OCI-LY3 (cell line): ENCODE results near the gene ATP11C.
"Not testable (repeated sequence)": the region's sequence is repeated elsewhere in the genome, so short reads cannot be mapped to it uniquely, and the experiment has no call there.

ENCODE experiments used
- H2AFZ ChIP-seq: fragments of 200-600, 300-600 bp; shearing (Covaris generic); 2 replicates; pipeline ENCODE4 v1.6.0; 2014; ENCODE audit warnings: antibody characterized with exemption, low read depth, low read length
- H3K27ac ChIP-seq: fragments of 200-600, 300-600 bp; sonication (generic); 2 replicates; pipeline ENCODE4 v1.5.1; 2014; ENCODE audit warnings: mild to moderate bottlenecking, low read length, moderate library complexity, mixed read lengths
- H3K27me3 ChIP-seq: fragments of 200-600, 300-600 bp; sonication (generic); 2 replicates; pipeline ENCODE4 v1.6.1; 2014; ENCODE audit warnings: low read depth, low read length, mixed read lengths
- H3K36me3 ChIP-seq: fragments of 200-600, 300-600 bp; sonication (generic); replicated peaks from 2 replicates; pipeline ENCODE3; 2014; ENCODE audit warnings: low read depth, low read length, mixed read lengths
- H3K4me1 ChIP-seq: fragments of 300-600, 200-600 bp; sonication (generic); 2 replicates; pipeline ENCODE4 v1.6.1; 2014; ENCODE audit warnings: low read length, mixed read lengths
- H3K4me2 ChIP-seq: fragments of 200-600, 300-600 bp; sonication (generic); 2 replicates; pipeline ENCODE4 v1.6.1; 2014; ENCODE audit warnings: low read length, mixed read lengths
- H3K4me3 ChIP-seq: fragments of 300-600, 200-600 bp; sonication (generic); 2 replicates; pipeline ENCODE4 v1.5.1; 2014; ENCODE audit warnings: antibody characterized with exemption, mild to moderate bottlenecking, low read length, moderate library complexity
- H3K79me2 ChIP-seq: fragments of 300-600, 200-600 bp; shearing (Covaris generic); 2 replicates; pipeline ENCODE4 v1.6.1; 2014; ENCODE audit warnings: mild to moderate bottlenecking, low read length, mixed read lengths
- H3K9ac ChIP-seq: fragments of 300-600, 200-600 bp; shearing (Covaris generic); 2 replicates; pipeline ENCODE4 v1.6.0; 2014; ENCODE audit warnings: mild to moderate bottlenecking, low read length, moderate library complexity
- H3K9me3 ChIP-seq: fragments of 200-600, 300-600 bp; shearing (Covaris generic); 2 replicates; pipeline ENCODE4 v1.6.1; 2014; ENCODE audit warnings: low read length, mixed read lengths; ENCODE audit not compliant: insufficient read depth
- H4K20me1 ChIP-seq: fragments of 200-600, 300-600 bp; sonication (generic); 2 replicates; pipeline ENCODE4 v1.6.1; 2016; ENCODE audit warnings: low read length, mixed read lengths; ENCODE audit not compliant: insufficient read depth
- CTCF ChIP-seq: fragments of 200-600, 300-600 bp; sonication (generic); IDR thresholded peaks from 2 replicates; pipeline ENCODE4 v1.5.1; 2014; ENCODE audit warnings: antibody characterized with exemption, low read length, low read depth
- EZH2phosphoT487 ChIP-seq: fragments of 200-600 bp; shearing (Covaris generic); IDR thresholded peaks from 2 replicates; pipeline ENCODE4 v1.6.1; 2018; ENCODE audit warnings: antibody characterized with exemption, mixed run types, low read depth

ATP11C gene

GRCh38 chrX:139864640-139865039, 68.2 kb downstream of the ATP11C start:
- no peaks in the 10 kb centered on the region for H3K79me2 ChIP-seq
- no peak overlapping the region for H3K4me3 ChIP-seq
- H3K9me3 ChIP-seq, result no peaks in the 10 kb centered on the region
- H3K4me2 ChIP-seq, result no peak overlapping the region
- no peaks in the 10 kb centered on the region for H3K27me3 ChIP-seq
- no peak overlapping the region for H3K27ac ChIP-seq
- no peak overlapping the region for H2AFZ ChIP-seq
- TF ChIP-seq CTCF, result no peak
- no peak for TF ChIP-seq EZH2phosphoT487
- no peaks in the 10 kb centered on the region for H3K36me3 ChIP-seq
- no peaks in the 10 kb centered on the region for H4K20me1 ChIP-seq
- H3K4me1 ChIP-seq, result no peaks in the 10 kb centered on the region
- H3K9ac ChIP-seq, result no peak overlapping the region

GRCh38 chrX:139862208-139862607, 70.6 kb downstream of the ATP11C start:
- Histone ChIP-seq H3K36me3 (no peaks in the 10 kb centered on the region), H4K20me1 (no peaks in the 10 kb centered on the region), H3K27me3 (no peaks in the 10 kb centered on the region), H3K9me3 (no peaks in the 10 kb centered on the region), H3K4me1 (peaks cover 6% of the 10 kb centered on the region; the same call in 1 of the 2 replicates), H3K79me2 (peaks cover 7% of the 10 kb centered on the region; the same call in 1 of the 2 replicates), H3K9ac (no peak overlapping the region), H3K4me2 (no peak overlapping the region), H3K4me3 (no peak overlapping the region), H3K27ac (no peak overlapping the region), H2AFZ (no peak overlapping the region)
- TF ChIP-seq CTCF (peak; percentile 19; the same call in 1 of the 2 replicates), EZH2phosphoT487 (no peak)

GRCh38 chrX:139856826-139857225, 76.0 kb downstream of the ATP11C start:
- not testable (repeated sequence) for H3K9me3 ChIP-seq, H2AFZ ChIP-seq, H3K27ac ChIP-seq, H3K9ac ChIP-seq, H3K36me3 ChIP-seq, H4K20me1 ChIP-seq, H3K4me3 ChIP-seq, H3K27me3 ChIP-seq, H3K79me2 ChIP-seq, H3K4me2 ChIP-seq, H3K4me1 ChIP-seq

GRCh38 chrX:139851730-139852129, 81.1 kb downstream of the ATP11C start:
- H3K79me2 ChIP-seq, result no peaks in the 10 kb centered on the region; the same call in 1 of the 2 replicates

More at GRCh38 chrX:139851730-139852129, 81.1 kb downstream of the ATP11C start:
- Histone ChIP-seq H4K20me1 (no peaks in the 10 kb centered on the region), H3K4me1 (no peaks in the 10 kb centered on the region), H3K4me2 (no peak overlapping the region), H3K4me3 (no peak overlapping the region), H3K36me3 (no peaks in the 10 kb centered on the region), H3K27me3 (no peaks in the 10 kb centered on the region), H2AFZ (no peak overlapping the region), H3K9ac (no peak overlapping the region), H3K27ac (no peak overlapping the region), H3K9me3 (no peaks in the 10 kb centered on the region)
- TF ChIP-seq EZH2phosphoT487, result no peak
- TF ChIP-seq CTCF, result no peak
